HG03159 (cell line): ENCODE measurements around the gene HDDC3.

Source experiments
- ATAC-seq: cut with Tn5 transposase; IDR thresholded peaks from one replicate; pipeline ENCODE4 v1.9.1; 2021; ENCODE audit warnings: mild to moderate bottlenecking, moderate library complexity; ENCODE audit not compliant: unreplicated experiment

Gene HDDC3

GRCh38 chr15:90892498-90893174 is 39.7 kb downstream of the HDDC3 start:
- no peak for ATAC-seq

GRCh38 chr15:90892023-90892422 is 40.3 kb downstream of the HDDC3 start:
- ATAC-seq: no peak

GRCh38 chr15:90891346-90891949 is 40.9 kb downstream of the HDDC3 start:
- ATAC-seq: no peak

GRCh38 chr15:90890839-90891238 is 41.5 kb downstream of the HDDC3 start:
- no peak for ATAC-seq

GRCh38 chr15:90889736-90890456 is 42.5 kb downstream of the HDDC3 start:
- no peak for ATAC-seq

GRCh38 chr15:90889313-90889730 is 43.0 kb downstream of the HDDC3 start:
- ATAC-seq: no peak

- no peak for ATAC-seq
Measured at GRCh38 chr15:90887037-90887481, 45.3 kb downstream of the HDDC3 start.

GRCh38 chr15:90886291-90886614 is 46.1 kb downstream of the HDDC3 start:
- no peak for ATAC-seq

GRCh38 chr15:90885432-90886290 is 46.7 kb downstream of the HDDC3 start:
- peak; percentile 45 for ATAC-seq

GRCh38 chr15:90884719-90885431 is 47.5 kb downstream of the HDDC3 start:
- no peak for ATAC-seq

GRCh38 chr15:90883976-90884718 is 48.2 kb downstream of the HDDC3 start, which contains the start of gene FES:
FES (plus strand) TSS chr15:90884504; CDS start chr15:90885046, 542 bp downstream.
- ATAC-seq: peak; percentile 30

- ATAC-seq: no peak
Measured at GRCh38 chr15:90883526-90883975, 48.8 kb downstream of the HDDC3 start.

GRCh38 chr15:90882781-90883525 is 49.4 kb downstream of the HDDC3 start:
- ATAC-seq: no peak

GRCh38 chr15:90881978-90882721 is 50.2 kb downstream of the HDDC3 start:
- ATAC-seq: no peak

GRCh38 chr15:90881181-90881977 is 51.0 kb downstream of the HDDC3 start:
- no peak for ATAC-seq

GRCh38 chr15:90880381-90881145 is 51.8 kb downstream of the HDDC3 start:
- no peak for ATAC-seq
